Caco-2 (cell line): ENCODE measurements around the gene ATP6V0E2. TPM values are rescaled to one million over a fixed set of nuclear protein-coding genes. Genes with fewer than 3 reads are reported as not detected.

Experiments
- BruUV-seq: library from RNA; stranded (reverse); fragments of 400-500 nt; replicated peaks from 2 replicates; lab custom pipeline; 2021; lab: Mats Ljungman, UMichigan
- CTCF ChIA-PET: fragments of 300-600 bp; sonication (Branson Sonifier 250); formaldehyde crosslinking; loops from one replicate; lab custom pipeline; 2022; ENCODE audit warnings: antibody characterized with exemption; lab: Charles Lee
- POLR2A ChIA-PET: fragments of 300-600 bp; sonication (Branson Sonifier 250); formaldehyde crosslinking; loops from one replicate; lab custom pipeline; 2022; ENCODE audit warnings: antibody characterized with exemption; lab: Charles Lee
- DNase-seq, 2 experiments: peaks; one replicate each; pipeline versions ENCODE4 v3.0.0 to v3.0.0-alpha.2; 2020 to 2022
- H3K27me3 ChIP-seq: replicated peaks from 2 replicates; pipeline ENCODE4 v1.6.0; 2011; ENCODE audit warnings: low read length; ENCODE audit not compliant: control insufficient read depth, insufficient read depth
- H3K36me3 ChIP-seq: 2 replicates; pipeline ENCODE4 v1.5.1; 2011; ENCODE audit warnings: low read length; ENCODE audit not compliant: control insufficient read depth, insufficient read depth
- H3K4me1 ChIP-seq: fragments of 250-450 bp; sonication (Bioruptor Pico); 2 replicates; pipeline ENCODE4 v1.5.1; 2020; ENCODE audit warnings: mild to moderate bottlenecking
- H3K4me3 ChIP-seq: 2 replicates; pipeline ENCODE4 v1.5.1; 2011; ENCODE audit warnings: low read depth, mild to moderate bottlenecking, control low read depth, low read length
- H3K9me3 ChIP-seq: fragments of 250-450 bp; sonication (Bioruptor Pico); 2 replicates; pipeline ENCODE4 v1.5.1; 2020; ENCODE audit warnings: mild to moderate bottlenecking, moderate library complexity
- H3K27ac Mint-ChIP-seq: one replicate; pipeline ENCODE4 v1.8.0; 2022; ENCODE audit warnings: mixed read lengths; ENCODE audit not compliant: unreplicated experiment
- H3K27me3 Mint-ChIP-seq: one replicate; pipeline ENCODE4 v1.8.0; 2022; ENCODE audit warnings: mixed read lengths; ENCODE audit not compliant: insufficient read depth, unreplicated experiment
- H3K36me3 Mint-ChIP-seq: one replicate; pipeline ENCODE4 v1.8.0; 2022; ENCODE audit warnings: mild to moderate bottlenecking, mixed read lengths; ENCODE audit not compliant: insufficient read depth, unreplicated experiment
- H3K4me1 Mint-ChIP-seq: one replicate; pipeline ENCODE4 v1.8.0; 2022; ENCODE audit warnings: low read depth, mixed read lengths; ENCODE audit not compliant: unreplicated experiment
- H3K4me3 Mint-ChIP-seq: one replicate; pipeline ENCODE4 v1.8.0; 2022; ENCODE audit warnings: mild to moderate bottlenecking, moderate library complexity, mixed read lengths; ENCODE audit not compliant: unreplicated experiment
- H3K9me3 Mint-ChIP-seq: one replicate; pipeline ENCODE4 v1.8.0; 2022; ENCODE audit warnings: mixed read lengths; ENCODE audit not compliant: unreplicated experiment
- CTCF ChIP-seq, 2 experiments: fragments of 200-600 bp in 1 of 2; IDR thresholded peaks; 1 replicate in 1 of 2; 2 replicates in 1 of 2; pipeline versions ENCODE4 v1.5.1 to v1.8.0; 2011 to 2022; ENCODE audit warnings: antibody characterized with exemption in 1 of 2, control low read depth in 1 of 2, inconsistent platforms in 1 of 2, low read depth in 1 of 2, low read length in 1 of 2, mild to moderate bottlenecking in 1 of 2, moderate library complexity in 1 of 2; ENCODE audit not compliant: insufficient read depth in 1 of 2, severe bottlenecking in 1 of 2, unreplicated experiment in 1 of 2
- intact Hi-C: fragments of 100-400 bp; cut with micrococcal nuclease; formaldehyde crosslinking; loops from one replicate; pipeline ENCODE4 v1.10.0; 2022; ENCODE audit not compliant: unreplicated experiment
- total RNA-seq: library from RNA; stranded (reverse); gene quantifications from 2 replicates; pipeline ENCODE4 v1.2.3, GENCODE V29; 2022

ATP6V0E2 gene
- total RNA-seq, 1 experiment from 2014 or later, result 53.9 TPM

DNA sequence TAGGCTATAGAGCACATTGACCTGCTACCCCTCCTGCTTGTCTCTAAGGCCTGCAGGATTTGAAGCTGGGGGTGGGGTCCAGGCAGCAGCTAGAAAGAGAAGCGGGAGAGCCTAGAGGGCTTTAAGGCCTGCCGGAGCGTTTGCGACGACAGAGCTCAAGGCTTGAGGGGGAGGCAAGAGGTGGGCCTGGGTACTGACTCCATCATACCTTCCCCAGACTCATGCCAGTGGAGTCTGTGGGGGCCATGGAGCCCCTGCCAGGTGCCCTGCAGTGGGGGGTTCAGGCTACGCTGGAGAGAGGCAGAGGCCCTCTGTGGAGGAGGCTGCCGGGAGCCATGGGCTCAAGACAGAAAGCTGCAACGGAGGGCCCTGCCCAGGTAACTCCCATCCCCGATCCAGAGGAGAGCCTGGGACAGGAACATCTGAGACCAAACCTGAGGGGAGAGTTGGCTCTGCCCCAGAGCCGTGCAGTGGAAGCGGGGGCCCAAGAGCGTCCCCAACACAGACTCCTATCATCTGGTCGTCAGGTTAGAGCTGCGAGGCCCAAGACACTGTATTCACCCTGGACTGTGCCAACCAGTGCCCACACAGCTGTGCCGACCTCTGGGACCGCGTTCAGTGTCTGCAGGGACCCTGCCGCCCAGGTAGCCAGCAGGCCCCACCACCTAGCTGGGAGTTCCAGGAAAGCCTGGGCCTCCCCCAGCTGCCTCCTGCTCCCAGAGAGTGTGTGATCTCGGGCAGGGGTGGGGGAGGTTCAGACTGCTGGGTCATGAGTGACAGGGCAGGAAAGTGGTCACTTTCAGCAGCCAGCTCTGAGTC, 48.8 kb upstream of the ATP6V0E2 start:
- intact Hi-C loops, result no loop called here

DNA sequence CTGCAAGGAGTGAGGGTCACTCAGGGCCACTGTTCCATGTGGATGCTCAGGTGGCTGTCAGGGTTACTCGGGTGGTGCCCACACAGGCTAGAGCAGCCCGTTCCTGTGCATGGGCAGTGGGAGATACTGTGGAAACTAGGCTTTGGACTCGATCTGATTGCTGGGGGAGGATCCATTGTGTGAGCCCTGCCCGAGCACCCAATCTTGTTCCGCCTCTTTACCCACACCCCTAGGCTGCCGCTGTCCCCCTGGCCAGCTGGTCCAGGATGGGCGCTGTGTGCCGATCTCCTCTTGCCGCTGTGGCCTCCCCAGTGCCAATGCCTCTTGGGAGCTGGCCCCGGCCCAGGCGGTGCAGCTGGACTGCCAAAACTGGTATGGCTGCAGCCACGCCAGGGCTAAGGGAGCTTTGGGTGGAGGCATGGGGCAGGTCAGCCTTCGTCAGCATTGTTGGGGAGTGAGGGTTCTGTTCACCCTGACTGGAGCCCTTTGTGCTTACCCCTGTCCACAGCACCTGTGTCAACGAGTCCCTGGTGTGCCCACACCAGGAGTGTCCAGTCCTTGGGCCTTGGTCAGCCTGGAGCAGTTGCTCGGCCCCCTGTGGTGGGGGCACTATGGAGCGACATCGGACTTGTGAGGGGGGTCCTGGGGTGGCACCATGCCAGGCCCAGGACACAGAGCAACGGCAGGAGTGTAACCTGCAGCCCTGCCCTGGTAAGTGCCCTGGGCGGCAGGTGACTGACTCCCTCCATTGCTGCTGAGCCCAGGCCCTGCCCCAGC, 48.0 kb upstream of the ATP6V0E2 start:
- Mint-ChIP-seq H3K4me3 (no peak overlapping the region), H3K36me3 (no peaks in the 10 kb centered on the region), H3K27me3 (peaks cover 6% of the 10 kb centered on the region), H3K9me3 (no peaks in the 10 kb centered on the region), H3K4me1 (peaks cover 9% of the 10 kb centered on the region), H3K27ac (no peak overlapping the region)
- CTCF ChIA-PET, result no interaction called here
- no peak for TF ChIP-seq CTCF (IDR thresholded peaks at IDR 0.05; ENCODE audit: insufficient read depth in 1 of 2, low read depth in 1 of 2, low read length in 1 of 2, severe bottlenecking in 1 of 2, unreplicated experiment in 1 of 2)
- Histone ChIP-seq H3K4me3 (no peak overlapping the region), H3K4me1 (peaks cover 16% of the 10 kb centered on the region), H3K27me3 (no peaks in the 10 kb centered on the region), H3K9me3 (no peaks in the 10 kb centered on the region), H3K36me3 (no peaks in the 10 kb centered on the region)
- DNase-seq, result no peak
- POLR2A ChIA-PET, result no interaction called here
- intact Hi-C loops, result no loop called here
- BruUV-seq, result no TSS peak

More for the DNA sequence above, 48.8 kb upstream of the ATP6V0E2 start:
- Histone ChIP-seq H3K36me3 (no peaks in the 10 kb centered on the region), H3K27me3 (no peaks in the 10 kb centered on the region), H3K4me1 (peaks cover 16% of the 10 kb centered on the region), H3K9me3 (no peaks in the 10 kb centered on the region), H3K4me3 (no peak overlapping the region)
- H3K27ac Mint-ChIP-seq, result no peak overlapping the region
- peaks cover 9% of the 10 kb centered on the region for H3K4me1 Mint-ChIP-seq
- no peak for DNase-seq
- H3K36me3 Mint-ChIP-seq, result no peaks in the 10 kb centered on the region
- no TSS peak for BruUV-seq
- ChIA-PET CTCF (interaction anchor here (0.6 kb wide), 1 partner anchor 41 kb away, joined by 3 read pairs; no protein-coding TSS in a partner anchor), POLR2A (interaction anchor here (0.6 kb wide), 1 partner anchor 14 kb away, joined by 3 read pairs; no protein-coding TSS in a partner anchor)
- TF ChIP-seq CTCF (IDR thresholded peaks at IDR 0.05; ENCODE audit: insufficient read depth in 1 of 2, low read depth in 1 of 2, low read length in 1 of 2, severe bottlenecking in 1 of 2, unreplicated experiment in 1 of 2), result no peak
- no peak overlapping the region for H3K4me3 Mint-ChIP-seq
- no peaks in the 10 kb centered on the region for H3K9me3 Mint-ChIP-seq
- H3K27me3 Mint-ChIP-seq, result no peaks in the 10 kb centered on the region

GRCh38 chr7:149826344-149827088, 47.3 kb upstream of the ATP6V0E2 start:
- Histone ChIP-seq H3K27me3 (no peaks in the 10 kb centered on the region), H3K4me1 (peaks cover 9% of the 10 kb centered on the region), H3K4me3 (no peak overlapping the region), H3K36me3 (no peaks in the 10 kb centered on the region), H3K9me3 (no peaks in the 10 kb centered on the region)
- DNase-seq, result no peak
- no peak for TF ChIP-seq CTCF (IDR thresholded peaks at IDR 0.05; ENCODE audit: insufficient read depth in 1 of 2, low read depth in 1 of 2, low read length in 1 of 2, severe bottlenecking in 1 of 2, unreplicated experiment in 1 of 2)
- H3K4me1 Mint-ChIP-seq, result peaks cover 7% of the 10 kb centered on the region
- intact Hi-C loops, result no loop called here
- ChIA-PET POLR2A (no interaction called here), CTCF (no interaction called here)
- H3K36me3 Mint-ChIP-seq, result no peaks in the 10 kb centered on the region
- no peak overlapping the region for H3K4me3 Mint-ChIP-seq
- no TSS peak for BruUV-seq
- H3K9me3 Mint-ChIP-seq, result no peaks in the 10 kb centered on the region
- H3K27ac Mint-ChIP-seq, result no peak overlapping the region
- H3K27me3 Mint-ChIP-seq, result peaks cover 6% of the 10 kb centered on the region
